Adrenal gland (tissue), 12 donors: ENCODE measurements around the gene MAX. TPM values are rescaled to one million over a fixed set of nuclear protein-coding genes. Genes with fewer than 3 reads are reported as not detected.

Experiments used
- DNase-seq, 7 donors: peaks; one replicate each; pipeline ENCODE4 v3.0.0-alpha.2; 2019 to 2020
- H3K27ac ChIP-seq, 5 donors: fragments of 200-600 bp; sonication (generic) in 4 of 5; 1 replicate in 3 of 5; 2 replicates in 2 of 5; pipeline versions ENCODE4 v1.5.1 to v1.8.0; 2016 to 2020; ENCODE audit warnings: mild to moderate bottlenecking in 1 of 5
- H3K27me3 ChIP-seq: fragments of 200-600 bp; 2 replicates; pipeline ENCODE4 v1.8.0; 2021
- H3K36me3 ChIP-seq, 2 donors: fragments of 200-600 bp; replicated peaks in 1 of 2; 1 replicate in 1 of 2; 2 replicates in 1 of 2; pipeline versions ENCODE4 v1.5.1 to v1.8.0; 2018 to 2022
- H3K4me1 ChIP-seq, 2 donors: fragments of 200-600 bp; replicated peaks in 1 of 2; 1 replicate in 1 of 2; 2 replicates in 1 of 2; pipeline versions ENCODE4 v1.5.1 to v1.8.0; 2018 to 2021
- H3K4me3 ChIP-seq, 4 donors: fragments of 200-600 bp; sonication (generic) in 3 of 4; one replicate each; pipeline ENCODE4 v1.5.1; 2016 to 2018
- H3K9me3 ChIP-seq, 3 donors: fragments of 200-600 bp; sonication (generic) in 1 of 3; replicated peaks in 1 of 3; 1 replicate in 2 of 3; 2 replicates in 1 of 3; pipeline versions ENCODE4 v1.5.1 to v1.8.0; 2016 to 2021
- POLR2A ChIP-seq, 2 donors: fragments of 450-650 bp; IDR thresholded peaks; one replicate each; pipeline ENCODE4 v1.6.1; 2017; ENCODE audit warnings: antibody characterized with exemption in 2 of 2, mild to moderate bottlenecking in 2 of 2, moderate library complexity in 1 of 2
- WGBS, 4 donors: extraction: QIAGEN DNeasy Blood & Tissue Kit in 2 of 4; methylation state at CpG; one replicate each; pipeline versions ENCODE4 v1.1.5 to v1.1.7; 2013 to 2017; 5-methylcytosine and 5-hydroxymethylcytosine counted together
- intact Hi-C, 2 donors: fragments of 100-400 bp; cut with DNase I; formaldehyde crosslinking; loops; one replicate each; pipeline versions ENCODE4 v1.14.1 to v1.15.0; 2022 to 2023
- polyA plus RNA-seq, 3 donors: library from polyadenylated mRNA; stranded (reverse); fragments of 200-250 nt in 2 of 3; fragments of 350-450 nt in 1 of 3; fragmentation: Illumina TruSeq in 1 of 3; extraction: RNeasy Lipid Tissue Mini Kit (QIAGEN cat#74804) in 1 of 3; gene quantifications; one replicate each; pipeline ENCODE4 v1.2.3, GENCODE V29; 2013 to 2014
- total RNA-seq, 9 donors: library from RNA; depleted of rRNA in 4 of 9; stranded (reverse); fragments of >200 nt in 4 of 9; fragments of 120-200 nt in 1 of 9; fragmentation: NEBNext Ultra II Directional in 1 of 9; extraction: Animal tissue kit (Norgen Biotek cat#: 25700) in 1 of 9; gene quantifications; one replicate each; pipeline versions ENCODE4 v1.1.0 to v1.2.4, GENCODE V29; 2013 to 2023
- TF ChIP-seq, protein P1 (sequence below), 6 experiments: fragments of 450-650 bp in 4 of 6; fragments of 200-600 bp in 2 of 6; sonication (generic) in 1 of 6; IDR thresholded peaks; 1 replicate in 5 of 6; 2 replicates in 1 of 6; pipeline versions ENCODE4 v1.5.1 to v1.8.0; 2016 to 2021; ENCODE audit warnings: antibody characterized with exemption in 6 of 6, mild to moderate bottlenecking in 2 of 6, moderate library complexity in 1 of 6
- donor health status: healthy with polysubstance abuse.
- donor health status: Bipolar disorder and iron deficiency.
- donor health status: DM: yes; HTN: yes; CAD: no.
- donor health status: DM: no; HTN: no; CAD: no.
- donor health status: DM: no; HTN: no; CAD: no.
- donor health status: DM: yes; HTN: yes; CAD: no.

MAX gene
- total and polyA plus RNA-seq, 12 donors, result 31.5 to 114 (median 55.2) TPM

DNA sequence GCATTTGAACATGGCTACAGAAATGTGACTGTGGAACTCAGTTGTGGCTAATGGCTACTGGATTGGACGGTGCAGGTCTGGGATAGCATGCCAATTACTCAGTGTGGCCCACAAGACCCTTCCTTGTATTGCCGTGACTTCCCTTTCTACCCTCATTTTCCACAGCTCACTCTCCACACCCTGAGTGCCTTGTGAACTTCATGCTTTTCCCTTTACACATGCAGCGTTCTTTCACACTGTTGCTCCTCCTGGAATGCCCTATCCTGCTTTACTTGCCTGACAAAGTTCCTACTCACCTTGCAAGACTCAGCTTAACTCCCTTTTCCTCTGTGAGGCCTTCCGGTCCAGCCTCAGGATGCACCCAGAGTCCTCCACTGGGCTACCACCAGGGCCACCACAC is 46.8 kb upstream of the MAX start:
- intact Hi-C loops, result no loop called here

DNA sequence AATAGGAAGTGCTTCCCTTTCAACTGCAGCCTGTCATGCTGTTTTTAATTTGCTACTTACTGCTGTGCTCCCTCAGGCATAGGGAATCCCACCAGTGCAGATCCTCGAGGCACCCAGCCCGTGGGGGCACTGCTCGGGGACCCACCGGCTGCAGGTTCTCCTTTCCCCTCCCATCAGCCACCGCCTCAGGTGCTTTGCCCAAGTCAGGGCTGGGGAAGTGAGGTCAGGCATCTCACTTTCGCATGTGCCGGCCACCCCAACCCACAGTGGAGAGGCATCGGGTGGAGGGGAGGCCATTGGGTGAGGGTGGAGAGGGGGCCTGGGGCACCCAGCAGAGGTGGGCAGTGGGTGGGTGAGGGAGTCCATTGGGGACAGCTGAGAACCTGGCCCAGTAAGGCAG is 41.9 kb upstream of the MAX start:
- intact Hi-C loops, result no loop called here
- DNase-seq, result no peak

More for the DNA sequence above, 46.8 kb upstream of the MAX start:
- H3K27ac ChIP-seq, result no peak overlapping the region
- no peak for DNase-seq
- H3K36me3 ChIP-seq, result no peaks in the 10 kb centered on the region
- no peaks in the 10 kb centered on the region for H3K4me1 ChIP-seq
- H3K9me3 ChIP-seq, result no peaks in the 10 kb centered on the region
- no peaks in the 10 kb centered on the region for H3K27me3 ChIP-seq
- 88 to 94% (median 91%) methylated on average over 4 of the region's 4 CpGs for WGBS, 4 donors
- no peak overlapping the region for H3K4me3 ChIP-seq
- no peak for TF ChIP-seq POLR2A (IDR thresholded peaks at IDR 0.05)
- TF ChIP-seq, protein P1, sequence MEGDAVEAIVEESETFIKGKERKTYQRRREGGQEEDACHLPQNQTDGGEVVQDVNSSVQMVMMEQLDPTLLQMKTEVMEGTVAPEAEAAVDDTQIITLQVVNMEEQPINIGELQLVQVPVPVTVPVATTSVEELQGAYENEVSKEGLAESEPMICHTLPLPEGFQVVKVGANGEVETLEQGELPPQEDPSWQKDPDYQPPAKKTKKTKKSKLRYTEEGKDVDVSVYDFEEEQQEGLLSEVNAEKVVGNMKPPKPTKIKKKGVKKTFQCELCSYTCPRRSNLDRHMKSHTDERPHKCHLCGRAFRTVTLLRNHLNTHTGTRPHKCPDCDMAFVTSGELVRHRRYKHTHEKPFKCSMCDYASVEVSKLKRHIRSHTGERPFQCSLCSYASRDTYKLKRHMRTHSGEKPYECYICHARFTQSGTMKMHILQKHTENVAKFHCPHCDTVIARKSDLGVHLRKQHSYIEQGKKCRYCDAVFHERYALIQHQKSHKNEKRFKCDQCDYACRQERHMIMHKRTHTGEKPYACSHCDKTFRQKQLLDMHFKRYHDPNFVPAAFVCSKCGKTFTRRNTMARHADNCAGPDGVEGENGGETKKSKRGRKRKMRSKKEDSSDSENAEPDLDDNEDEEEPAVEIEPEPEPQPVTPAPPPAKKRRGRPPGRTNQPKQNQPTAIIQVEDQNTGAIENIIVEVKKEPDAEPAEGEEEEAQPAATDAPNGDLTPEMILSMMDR (IDR thresholded peaks at IDR 0.05), result no peak

DNA sequence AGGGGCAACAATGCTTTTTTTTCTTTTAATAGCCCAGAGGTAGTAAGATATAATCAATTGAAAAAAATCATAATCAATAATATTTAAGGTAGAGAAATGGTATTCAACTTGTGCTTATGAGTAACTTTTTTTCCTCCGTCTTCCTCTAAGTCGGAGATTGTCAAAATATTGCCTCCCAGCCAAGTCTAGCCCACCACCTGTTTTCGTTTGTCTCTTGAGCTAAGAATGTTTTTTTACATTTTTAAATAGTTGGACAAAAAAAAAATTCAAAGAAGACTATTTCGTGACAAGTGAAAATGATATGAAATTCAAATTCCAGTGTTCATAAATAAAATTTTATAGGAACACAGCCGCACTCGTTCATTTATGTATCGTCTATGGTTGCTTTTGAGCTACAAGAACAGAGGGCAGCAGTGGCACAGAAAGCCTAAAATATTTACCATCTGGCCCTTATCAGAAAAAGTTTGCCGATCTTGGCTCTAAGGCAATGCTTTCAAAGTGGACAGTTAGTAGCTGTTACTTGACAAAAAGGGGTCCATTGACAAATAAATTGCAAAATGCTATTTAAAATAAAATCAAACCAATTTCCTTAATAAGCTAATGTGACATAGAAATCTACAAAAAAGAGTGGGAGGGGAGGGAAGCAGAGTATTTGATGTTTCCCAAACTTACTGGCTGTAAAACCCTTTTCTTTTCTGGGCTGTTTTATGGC is 40.8 kb upstream of the MAX start:
- H3K9me3 ChIP-seq, result no peaks in the 10 kb centered on the region
- no peak for DNase-seq
- TF ChIP-seq POLR2A (IDR thresholded peaks at IDR 0.05), result no peak
- TF ChIP-seq, protein P1 (IDR thresholded peaks at IDR 0.05), result no peak
- no peaks in the 10 kb centered on the region for H3K4me1 ChIP-seq
- no peak overlapping the region for H3K27ac ChIP-seq
- intact Hi-C loops, result no loop called here
- no peaks in the 10 kb centered on the region for H3K27me3 ChIP-seq
- no peak overlapping the region for H3K4me3 ChIP-seq
- 66 to 83% (median 75%) methylated on average over 8 of the region's 8 CpGs for WGBS, 4 donors
- no peaks in the 10 kb centered on the region for H3K36me3 ChIP-seq

More for the DNA sequence above, 41.9 kb upstream of the MAX start:
- H3K4me1 ChIP-seq, result no peaks in the 10 kb centered on the region
- no peaks in the 10 kb centered on the region for H3K9me3 ChIP-seq
- WGBS, 4 donors, result 86 to 94% (median 90%) methylated on average over 8 of the region's 8 CpGs
- no peaks in the 10 kb centered on the region for H3K36me3 ChIP-seq
- no peak for TF ChIP-seq POLR2A (IDR thresholded peaks at IDR 0.05)
- TF ChIP-seq, protein P1 (IDR thresholded peaks at IDR 0.05), result no peak
- no peak overlapping the region for H3K27ac ChIP-seq
- no peaks in the 10 kb centered on the region for H3K27me3 ChIP-seq
- H3K4me3 ChIP-seq, result no peak overlapping the region

DNA sequence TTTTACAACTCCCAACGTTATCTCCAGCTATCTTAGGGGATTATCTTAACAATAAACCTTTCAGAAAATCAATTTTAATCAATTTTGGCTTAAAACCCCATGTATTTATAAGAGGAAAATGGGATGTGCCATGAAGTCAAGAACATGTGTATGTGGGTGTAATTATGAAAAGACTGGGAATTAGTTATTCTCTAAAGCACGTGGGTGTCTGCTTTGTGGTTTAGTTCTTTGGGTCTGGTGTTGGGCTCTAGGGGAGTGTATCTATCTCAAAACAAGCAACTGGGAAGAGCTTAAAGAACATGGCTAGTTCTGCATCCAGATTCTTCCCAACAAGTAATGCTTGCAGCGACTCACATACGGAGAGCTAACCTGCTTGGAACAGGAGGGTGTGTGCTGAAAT is 40.1 kb upstream of the MAX start:
- Histone ChIP-seq H3K9me3 (no peaks in the 10 kb centered on the region), H3K4me1 (no peaks in the 10 kb centered on the region), H3K4me3 (no peak overlapping the region), H3K27me3 (no peaks in the 10 kb centered on the region), H3K36me3 (no peaks in the 10 kb centered on the region), H3K27ac (no peak overlapping the region)
- TF ChIP-seq, protein P1 (IDR thresholded peaks at IDR 0.05), result no peak
- DNase-seq, result no peak
- WGBS, 4 donors, result 74 to 85% (median 78%) methylated on average over 4 of the region's 4 CpGs
- intact Hi-C loops, result no loop called here
